ENCODE measurements around the gene TXNDC11.

Gene TXNDC11

DNA sequence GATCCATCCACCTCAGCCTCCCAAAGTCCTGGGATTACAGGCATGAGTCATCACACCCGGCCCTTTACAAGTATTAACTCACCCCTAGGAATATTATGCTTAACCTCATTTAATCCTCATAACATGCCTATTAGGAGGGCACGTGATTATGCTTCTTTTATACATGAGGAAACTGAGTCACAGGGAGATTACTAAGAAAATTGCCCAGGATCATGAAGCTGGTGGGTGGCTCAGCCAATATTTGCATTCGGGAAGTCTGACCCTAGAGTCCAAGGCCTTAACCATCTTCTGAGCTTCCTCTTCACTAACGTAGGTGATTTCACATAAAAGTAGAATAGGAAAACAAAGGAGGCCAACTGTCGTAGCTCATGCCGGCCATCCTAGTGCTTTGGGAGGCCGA, 93.4 kb downstream of the TXNDC11 start:
- no peak for DNase-seq

DNA sequence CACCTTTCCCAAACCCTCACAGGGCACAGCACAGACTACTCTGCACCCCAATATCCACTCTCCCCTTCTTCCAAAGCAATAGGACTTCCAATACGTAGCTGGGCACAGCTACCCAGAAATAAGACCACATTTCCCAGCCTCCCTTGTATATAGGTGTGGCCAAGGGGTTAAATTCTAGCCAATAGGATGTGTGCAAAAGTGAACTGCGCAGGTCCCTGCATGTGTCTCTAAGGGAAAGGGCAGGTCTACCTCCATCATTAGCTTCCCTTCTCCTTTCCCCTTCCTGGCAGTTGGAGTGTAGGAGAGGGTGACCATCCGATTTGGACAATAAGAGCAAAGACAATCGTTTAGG, 99.9 kb downstream of the TXNDC11 start:
- no peak for DNase-seq

DNA sequence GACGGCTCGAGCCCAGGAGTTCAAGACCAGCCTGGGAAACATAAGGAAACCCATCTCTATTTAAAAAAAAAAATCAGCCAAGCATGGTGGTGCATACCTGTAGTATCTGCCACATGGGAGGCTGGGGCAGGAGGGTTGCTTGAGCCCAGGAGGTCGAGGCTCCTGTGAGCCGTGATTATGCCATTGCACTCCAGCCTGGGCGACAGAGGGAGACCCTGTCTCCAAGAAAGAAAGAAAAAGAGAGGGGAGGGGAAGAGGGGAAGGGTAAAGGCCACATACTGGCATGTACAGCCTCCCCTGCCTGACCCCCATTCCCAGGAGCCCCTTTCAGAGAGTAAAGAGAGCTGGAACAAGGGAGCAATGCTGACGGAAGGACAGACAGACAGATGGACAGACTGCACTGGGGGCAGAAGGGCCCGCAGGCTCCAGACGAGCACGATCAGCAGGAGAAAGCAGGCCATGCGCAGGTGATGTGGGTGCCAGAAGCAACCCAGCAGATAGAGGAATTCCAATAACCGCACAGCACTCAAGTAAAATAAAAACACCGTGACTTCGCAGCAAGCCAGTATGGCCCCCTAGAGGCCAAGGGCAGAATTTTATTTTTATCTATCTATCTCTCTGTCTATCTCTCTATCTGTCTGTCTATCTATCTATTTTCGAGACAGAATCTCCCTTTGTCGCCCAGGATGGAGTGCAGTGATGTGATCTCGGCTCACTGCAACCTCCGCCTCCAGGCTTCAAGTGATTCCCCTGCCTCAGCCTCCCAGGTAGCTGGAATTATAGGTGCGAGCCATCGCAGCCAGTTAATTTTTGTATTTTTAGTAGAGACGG, 101.5 kb downstream of the TXNDC11 start:
- peak; percentile 68 for DNase-seq

DNA sequence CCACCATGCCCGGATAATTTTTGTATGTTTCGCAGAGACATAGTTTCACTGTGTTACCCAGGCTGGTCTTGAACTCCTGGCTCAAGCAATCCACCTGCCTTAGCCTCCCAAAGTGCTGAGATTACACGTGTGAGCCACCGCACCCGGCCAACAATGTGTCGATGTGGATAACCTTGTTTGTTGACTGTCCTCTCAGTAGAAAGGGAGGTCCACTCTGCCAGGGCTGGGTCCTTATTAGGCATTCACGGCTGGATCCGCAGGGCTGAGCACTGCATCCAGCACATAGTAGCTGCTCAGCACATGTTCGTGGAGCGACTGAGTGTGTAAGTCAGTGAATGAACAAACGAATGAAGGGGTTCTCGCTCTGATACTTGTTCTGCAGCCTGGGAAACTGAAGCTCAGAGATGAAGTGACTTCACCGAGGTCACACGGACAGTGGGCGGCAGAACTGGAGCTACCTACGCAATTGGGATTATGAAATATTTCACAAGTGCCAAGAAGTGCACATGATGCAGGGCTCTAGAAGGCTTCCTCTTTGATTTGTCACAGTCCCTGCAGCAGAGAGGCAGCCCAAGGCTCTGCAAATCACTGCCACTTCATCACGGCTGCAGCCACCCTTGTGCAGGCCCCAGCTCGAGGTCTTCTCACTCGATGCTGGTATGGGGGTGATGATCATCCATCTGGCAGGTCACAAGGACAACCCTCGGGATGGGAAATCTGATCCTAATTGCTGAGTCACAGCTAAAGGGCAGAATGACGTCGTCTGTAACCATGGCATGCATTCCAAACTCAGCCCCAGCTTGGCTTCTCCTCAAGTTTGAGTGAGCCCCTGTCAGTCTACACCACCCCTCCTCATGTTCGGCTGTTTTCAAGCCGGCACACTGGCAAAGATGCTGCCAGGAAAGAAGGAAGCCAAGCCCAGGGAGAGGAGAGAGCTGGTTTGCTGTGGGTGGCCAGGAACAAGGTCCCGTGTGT, 102.4 kb downstream of the TXNDC11 start:
- DNase-seq, result peak; percentile 93

DNA sequence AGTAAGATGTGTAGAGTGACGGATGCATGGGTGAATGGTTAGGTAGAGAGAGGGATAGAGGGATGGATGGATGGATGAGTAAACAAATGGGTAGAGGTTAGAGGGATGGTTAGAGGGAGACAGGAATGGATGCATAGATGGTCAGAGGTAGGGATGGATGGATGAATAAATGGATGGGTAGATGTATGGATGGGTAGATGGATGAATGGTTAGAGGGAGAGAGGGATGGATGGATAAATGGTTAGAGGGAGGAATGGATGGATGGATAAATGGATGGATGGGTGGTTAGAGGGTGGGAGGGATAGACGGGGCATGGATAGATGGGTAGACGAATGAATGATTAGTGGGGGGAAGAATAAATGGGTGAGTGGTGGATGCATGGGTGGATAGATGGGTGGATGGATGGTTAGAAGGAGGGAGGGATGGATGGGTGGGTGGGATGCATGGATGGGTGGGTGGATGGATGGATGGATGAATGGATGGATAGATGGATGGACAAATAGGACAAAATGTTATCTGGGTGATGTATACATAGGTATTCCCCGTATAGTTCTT, 103.6 kb downstream of the TXNDC11 start:
- DNase-seq, result no peak

DNA sequence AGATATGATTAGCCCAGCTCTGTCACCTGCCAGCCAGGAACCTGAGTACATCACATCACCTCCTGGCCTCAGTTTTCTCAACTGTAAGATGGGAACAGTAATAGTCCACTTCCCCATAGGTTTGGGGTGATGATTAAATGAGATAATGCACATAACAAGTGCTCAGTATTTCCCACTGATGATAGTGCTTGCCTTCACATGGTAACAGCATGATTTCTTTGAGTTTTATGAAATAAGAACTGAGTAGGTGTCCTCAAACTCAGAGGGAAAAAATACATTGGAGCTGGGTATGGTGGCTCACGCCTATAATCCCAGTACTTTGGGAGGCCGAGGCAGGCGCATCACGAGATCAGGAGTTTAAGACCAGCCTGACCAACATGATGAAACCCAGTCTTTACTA, 104.5 kb downstream of the TXNDC11 start:
- no peak for DNase-seq

DNA sequence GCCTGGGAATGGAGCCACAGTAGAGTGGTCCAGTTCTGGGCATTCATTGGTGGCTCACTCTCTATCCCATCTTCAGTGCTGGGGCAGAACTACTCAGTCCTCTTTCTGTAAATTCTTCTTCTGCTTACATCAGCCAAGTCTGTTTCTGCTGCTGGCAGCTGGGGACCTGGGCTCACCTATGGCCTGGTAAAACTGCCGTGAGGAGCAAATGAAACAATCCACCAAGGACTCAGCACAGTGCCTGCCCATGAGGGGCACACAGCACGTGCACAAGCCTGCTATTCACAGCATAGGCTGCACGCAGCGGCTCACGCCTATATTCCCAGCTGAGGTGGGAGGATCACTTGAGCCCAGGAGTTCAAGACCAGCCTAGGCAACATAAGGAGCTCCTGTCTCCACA, 105.3 kb downstream of the TXNDC11 start:
- no peak for DNase-seq

DNA sequence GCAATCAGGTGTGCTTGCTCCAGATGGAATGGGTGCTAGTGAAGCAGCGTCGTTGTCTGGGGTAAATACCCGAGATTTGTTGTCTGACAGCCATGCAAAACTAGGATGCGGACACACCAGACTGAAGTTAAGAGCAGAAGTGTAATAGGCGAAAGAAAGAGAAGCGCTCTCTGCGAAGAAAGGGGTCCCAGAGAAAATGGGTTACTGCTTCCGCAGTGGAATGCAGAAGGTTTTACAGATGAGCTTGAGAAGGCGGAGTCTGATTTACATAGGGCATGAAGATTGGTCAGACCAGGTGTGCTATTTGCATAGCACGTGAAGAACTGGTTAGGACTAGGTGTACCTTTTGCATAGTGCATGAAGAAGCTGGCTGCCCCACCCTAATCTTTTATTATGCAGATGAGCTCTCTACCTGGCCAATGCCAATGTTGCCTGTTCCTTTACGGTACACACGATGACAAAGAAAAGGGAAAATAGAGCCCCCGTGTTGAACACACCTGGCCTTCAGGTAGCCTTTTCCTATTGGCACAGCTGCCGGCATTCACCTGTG, 106.4 kb downstream of the TXNDC11 start:
- DNase-seq, result no peak

DNA sequence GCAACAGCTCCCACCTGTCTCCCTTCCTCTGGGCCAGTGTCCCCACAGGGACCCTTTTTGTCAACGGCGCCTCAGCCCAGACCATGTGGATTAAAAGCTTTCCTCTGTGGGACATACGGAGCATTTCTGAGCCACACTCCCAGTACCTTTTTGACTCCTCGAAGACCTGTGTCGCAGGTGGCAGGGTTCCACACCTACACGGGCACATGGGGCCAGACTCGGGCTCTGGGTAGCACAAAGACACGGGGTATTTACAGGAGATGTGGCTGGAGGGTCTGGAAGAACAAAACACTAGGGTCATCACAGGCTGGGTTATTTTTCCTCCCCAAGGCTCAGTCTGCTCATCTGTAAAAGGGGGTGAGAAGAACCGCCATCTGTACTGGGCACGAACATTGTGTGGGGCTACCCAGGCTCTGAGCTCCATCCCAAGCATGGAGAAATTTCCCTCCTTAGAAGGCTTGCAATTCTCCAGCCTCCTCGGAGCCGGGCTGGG, 106.9 kb downstream of the TXNDC11 start:
- DNase-seq, result no peak

DNA sequence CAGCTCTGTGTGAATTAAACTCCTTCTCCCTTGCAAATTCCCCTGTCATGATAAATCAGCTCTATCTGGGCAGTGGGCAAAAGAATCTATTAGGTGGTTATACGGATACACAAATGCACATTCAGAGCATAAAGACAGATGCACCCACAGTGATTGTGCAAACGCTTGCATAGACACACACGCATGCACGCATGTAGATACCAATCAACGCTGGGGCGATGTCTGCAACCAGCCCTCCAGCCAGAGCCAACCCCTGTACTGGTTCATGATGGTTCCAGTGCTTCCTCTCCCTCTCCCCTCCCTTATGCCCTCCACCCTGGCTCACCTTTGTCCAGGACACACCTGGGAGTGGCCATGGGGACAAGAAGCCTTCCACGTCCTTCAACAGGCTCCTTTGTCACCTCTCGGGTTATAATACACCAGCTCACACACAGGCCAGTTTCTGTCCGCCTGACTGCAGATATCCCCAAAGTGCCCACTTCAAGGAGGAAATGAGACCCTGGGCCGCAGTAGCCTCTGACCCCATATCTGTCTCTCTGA, 107.5 kb downstream of the TXNDC11 start:
- no peak for DNase-seq

DNA sequence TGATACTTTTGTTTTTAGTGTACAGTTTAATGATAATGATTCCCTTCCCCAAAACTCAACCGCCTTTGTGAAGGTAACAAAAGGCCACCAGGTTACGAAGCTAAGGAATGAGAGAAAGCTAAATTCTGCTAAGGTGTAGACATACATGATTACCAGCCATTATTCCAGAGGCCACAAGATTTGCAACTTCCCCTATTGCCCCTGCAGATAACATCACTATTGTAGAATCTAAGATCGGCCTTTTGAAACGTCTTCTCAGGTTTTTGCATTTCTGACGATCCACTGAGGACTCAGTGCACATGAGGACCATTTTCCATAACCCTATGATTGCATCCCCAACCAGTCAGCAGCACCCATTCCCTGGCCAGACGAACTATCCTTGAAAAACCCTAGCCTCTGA, 108.3 kb downstream of the TXNDC11 start:
- DNase-seq, result no peak

DNA sequence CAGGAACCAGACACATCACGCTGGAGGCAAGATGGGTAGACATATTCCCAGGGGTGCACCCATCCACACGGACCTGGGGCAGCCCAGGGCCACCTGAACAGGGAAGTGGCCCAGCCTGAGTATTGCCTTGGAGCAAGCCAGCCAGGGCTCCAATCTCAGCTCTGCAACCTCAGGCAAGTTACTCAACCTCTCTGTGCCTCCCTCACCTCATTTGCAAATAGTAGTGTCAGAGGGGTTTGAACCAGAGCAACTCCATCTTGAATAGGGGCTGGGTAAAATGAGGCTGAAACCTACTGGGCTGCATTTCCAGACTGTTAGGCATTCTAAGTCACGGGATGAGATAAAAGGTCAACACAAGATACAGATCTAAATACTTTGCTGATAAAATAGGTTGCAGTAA, 109.5 kb downstream of the TXNDC11 start:
- DNase-seq, result no peak

DNA sequence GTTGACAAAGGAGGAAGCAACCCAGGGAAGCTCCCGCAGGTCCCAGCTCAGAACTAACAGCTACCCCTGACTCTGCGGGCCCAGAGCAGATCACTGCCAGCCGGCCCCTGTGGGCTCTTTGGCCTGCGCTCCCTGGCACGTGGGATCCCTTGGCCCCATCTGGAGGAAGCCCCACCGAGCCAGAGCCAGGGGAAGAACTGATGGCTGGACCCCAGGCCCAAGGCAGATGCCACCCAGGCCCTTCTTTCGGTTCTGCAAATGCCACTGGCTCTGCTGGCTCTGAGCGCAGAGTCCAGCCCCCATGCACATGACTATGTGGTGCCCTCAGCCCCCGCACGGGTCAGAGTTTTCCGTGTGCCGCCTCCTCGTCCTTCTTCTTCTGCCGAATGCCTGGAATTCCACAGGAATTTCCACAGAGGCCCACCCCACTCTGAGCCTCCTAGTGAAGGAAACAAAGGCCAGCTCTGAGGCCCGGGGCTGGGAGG, 110.2 kb downstream of the TXNDC11 start:
- DNase-seq, result peak; percentile 68

DNA sequence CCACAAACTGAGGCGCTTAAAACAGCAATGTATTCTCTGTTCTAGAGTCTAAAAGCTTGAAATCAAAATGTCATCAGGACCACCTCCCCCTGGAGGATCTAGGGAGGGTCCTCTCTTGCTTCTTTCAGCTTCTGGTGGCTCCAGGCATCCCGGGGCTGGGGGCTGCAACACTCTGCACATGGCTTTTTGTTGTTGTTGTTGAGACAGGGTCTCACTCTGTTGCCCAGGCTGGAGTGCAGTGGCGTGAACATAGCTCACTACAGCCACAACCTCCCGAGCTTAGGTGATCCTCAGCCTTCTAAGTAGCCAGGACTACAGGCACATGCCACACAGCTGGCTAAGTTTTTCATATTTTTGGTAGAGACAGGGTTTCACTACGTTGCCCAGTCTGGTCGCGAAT, 111.4 kb downstream of the TXNDC11 start:
- DNase-seq, result no peak

DNA sequence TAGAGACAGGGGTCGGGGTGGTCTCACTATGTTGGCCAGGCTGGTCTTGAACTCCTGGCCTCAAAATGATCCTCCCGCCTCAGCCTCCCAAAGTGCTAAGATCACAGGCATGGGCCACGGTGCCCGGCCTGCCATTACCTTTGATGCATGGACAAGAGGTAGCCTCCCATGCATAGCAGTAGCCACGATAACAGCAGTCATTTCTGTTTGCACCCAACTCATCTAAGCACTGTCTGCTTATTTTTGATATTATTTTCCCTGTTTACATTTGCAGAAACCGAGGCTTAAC, 111.9 kb downstream of the TXNDC11 start:
- DNase-seq, result no peak

DNA sequence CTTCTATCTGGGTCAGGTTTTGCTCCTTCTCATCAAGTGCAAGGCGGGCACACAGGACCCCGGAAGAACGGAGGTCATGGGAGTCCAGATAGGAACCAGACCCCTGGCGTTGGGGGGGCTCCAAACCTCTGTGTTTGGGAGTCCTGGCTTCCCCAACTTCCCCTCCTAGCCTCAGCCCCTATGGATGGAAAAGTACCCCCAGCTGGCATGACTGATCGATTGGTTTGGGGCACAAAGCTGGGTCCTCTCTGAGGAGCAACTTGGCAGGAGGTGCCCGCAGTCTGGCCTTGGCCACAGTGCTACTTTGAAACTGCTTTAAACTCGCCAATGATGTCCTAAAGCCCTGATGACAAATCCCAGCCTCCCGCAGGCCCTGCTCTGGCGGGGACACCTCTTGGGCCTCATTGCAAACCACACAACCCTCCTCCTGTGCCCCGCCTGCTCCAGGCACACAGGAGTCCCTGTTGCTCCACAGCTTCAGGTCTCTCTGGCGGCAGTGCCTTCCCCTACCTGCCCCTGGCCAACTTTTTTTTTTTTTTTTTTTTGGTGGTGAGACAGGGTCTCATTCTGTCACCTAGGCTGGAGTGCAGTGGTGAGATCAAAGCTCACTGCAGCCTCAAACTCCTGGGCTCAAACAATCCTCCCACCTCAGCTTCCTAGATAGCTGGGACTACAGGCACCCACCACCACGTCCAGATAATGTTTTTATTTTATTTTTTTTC, 112.5 kb downstream of the TXNDC11 start:
- DNase-seq, result no peak
